GM19463 (cell line): ENCODE measurements around the gene PNLIPRP2.

Source experiments
- ATAC-seq: cut with Tn5 transposase; IDR thresholded peaks from one replicate; pipeline ENCODE4 v1.9.1; 2021; ENCODE audit warnings: mild to moderate bottlenecking, moderate library complexity; ENCODE audit not compliant: unreplicated experiment

Gene PNLIPRP2

GRCh38 chr10:116679351-116679750 is 58.6 kb downstream of the PNLIPRP2 start:
- ATAC-seq: no peak

DNA sequence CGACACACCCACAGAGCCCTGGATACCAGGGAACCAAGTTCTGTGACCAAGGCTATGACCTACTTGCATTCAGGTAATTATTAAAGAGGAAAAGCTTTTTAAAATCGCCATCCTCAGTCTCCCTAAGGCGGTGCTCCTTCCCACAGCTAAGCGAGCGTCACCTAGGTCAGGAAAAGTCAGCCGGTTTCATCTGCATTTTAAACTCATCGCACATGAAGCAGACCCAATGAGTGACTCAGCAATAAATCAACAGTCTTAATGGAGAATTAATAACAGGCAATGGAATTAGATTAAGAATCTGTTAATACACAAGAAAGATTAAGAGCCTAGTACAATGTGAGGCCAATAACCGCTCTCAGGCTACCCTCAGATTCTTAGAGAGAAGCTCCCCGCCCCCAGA is 62.4 kb downstream of the PNLIPRP2 start:
- ATAC-seq: no peak

DNA sequence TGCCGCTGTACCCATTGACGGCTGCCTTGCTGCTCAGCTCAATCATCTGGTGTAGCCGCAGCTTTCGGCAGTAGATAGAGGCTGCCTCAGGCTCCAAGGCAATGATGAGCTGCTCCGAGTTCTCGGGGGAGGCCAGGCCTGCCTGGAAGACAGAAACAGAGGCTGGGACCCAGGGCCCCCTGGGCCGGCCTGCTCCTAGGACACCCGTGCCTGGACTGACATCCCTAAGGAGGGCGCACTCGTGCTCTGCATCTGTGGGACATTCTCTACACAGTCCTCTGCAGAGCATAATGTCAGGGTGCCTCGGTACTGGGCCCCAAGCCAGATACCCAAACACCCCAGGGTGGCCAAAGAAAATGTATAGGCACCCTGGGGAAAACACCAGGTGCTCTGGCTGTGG is 63.1 kb downstream of the PNLIPRP2 start:
- ATAC-seq: no peak

- no peak for ATAC-seq
Observed at GRCh38 chr10:116684781-116685180, 64.0 kb downstream of the PNLIPRP2 start.

- no peak for ATAC-seq
Observed at GRCh38 chr10:116685807-116686206, 65.1 kb downstream of the PNLIPRP2 start.

- ATAC-seq: no peak
Observed at GRCh38 chr10:116686632-116687031, 65.9 kb downstream of the PNLIPRP2 start.

GRCh38 chr10:116687633-116688032 is 66.9 kb downstream of the PNLIPRP2 start:
- no peak for ATAC-seq

DNA sequence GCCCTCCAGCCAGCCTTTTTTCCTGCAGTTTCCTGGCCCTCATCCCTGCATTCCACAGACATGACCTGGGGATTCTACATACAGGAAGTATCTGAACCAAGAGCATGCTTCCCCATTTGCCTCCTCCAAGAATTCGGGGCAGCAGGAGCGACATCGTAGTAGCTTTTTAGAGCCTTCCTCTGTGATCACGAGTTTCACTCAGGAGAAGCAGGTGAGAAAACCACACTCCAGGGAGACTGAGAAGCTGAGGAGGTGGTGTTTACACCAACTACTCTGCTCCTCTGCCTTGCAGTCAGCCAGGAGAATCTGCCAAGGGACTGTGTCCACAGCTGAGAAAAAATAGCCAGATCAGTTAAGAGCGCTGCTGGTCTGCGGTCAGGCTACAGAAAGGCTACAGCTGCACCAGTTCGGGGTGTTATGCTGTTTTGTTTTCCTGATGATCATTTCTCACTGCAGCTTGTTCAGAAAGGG is 67.5 kb downstream of the PNLIPRP2 start:
- ATAC-seq: no peak

DNA sequence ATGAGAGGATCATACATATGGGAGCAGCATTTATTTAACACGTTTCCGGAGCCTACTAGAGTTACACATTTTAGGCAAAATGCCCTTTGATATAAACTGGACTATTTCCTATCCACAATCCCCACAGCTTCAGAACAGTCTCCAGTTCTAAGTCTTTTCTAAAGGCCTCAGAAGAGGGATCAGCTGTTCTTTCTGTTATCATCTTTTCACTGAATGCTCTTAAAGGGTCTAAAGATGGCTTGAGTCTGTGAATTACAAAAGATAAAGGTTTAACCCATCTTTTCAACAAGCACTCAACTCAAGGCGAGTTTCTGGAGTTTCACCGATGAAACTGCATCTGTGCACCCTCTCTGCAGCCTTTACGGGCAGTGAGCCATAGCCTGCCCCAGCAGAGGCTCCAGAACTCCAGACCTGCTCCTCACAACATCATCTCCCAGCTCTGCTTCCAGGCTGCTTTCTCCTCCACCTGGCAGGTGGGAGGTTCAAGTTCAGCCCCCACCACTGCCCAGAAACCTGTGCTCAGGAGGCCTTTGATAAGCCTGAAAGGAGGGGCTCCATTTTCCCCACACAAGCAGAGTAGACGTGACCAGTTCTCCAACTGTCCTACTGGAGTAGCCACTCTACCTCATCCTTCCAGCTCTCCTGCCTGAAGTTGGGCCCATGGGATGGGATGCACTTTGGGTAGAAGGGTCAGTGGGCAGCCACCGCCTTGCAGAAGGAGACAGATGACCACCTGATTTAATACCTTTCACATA is 68.2 kb downstream of the PNLIPRP2 start:
- ATAC-seq: no peak

GRCh38 chr10:116689744-116690143 is 69.0 kb downstream of the PNLIPRP2 start:
- no peak for ATAC-seq

GRCh38 chr10:116690356-116691322 is 69.9 kb downstream of the PNLIPRP2 start:
- ATAC-seq: no peak

- ATAC-seq: no peak
Observed at GRCh38 chr10:116691635-116692034, 70.9 kb downstream of the PNLIPRP2 start.

DNA sequence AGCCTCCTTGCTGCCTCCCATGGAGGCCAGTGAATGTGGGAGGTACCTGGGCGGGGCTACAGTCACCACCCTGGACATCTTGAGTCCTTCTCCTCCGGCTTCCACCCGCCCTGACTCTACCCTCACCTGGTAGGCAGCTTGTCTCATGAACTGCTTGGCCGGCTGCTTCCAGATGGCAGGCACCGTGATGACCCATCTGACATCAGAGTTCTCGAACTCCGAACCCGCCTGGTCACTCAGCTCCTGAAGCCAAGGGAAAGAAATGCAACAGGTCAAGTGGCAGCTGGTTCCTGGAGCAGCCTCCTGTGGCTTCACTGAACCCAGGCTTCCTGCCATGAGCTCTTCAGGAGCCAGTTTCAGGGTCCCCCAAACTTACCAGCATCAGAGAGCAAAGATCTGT is 71.5 kb downstream of the PNLIPRP2 start:
- ATAC-seq: no peak

DNA sequence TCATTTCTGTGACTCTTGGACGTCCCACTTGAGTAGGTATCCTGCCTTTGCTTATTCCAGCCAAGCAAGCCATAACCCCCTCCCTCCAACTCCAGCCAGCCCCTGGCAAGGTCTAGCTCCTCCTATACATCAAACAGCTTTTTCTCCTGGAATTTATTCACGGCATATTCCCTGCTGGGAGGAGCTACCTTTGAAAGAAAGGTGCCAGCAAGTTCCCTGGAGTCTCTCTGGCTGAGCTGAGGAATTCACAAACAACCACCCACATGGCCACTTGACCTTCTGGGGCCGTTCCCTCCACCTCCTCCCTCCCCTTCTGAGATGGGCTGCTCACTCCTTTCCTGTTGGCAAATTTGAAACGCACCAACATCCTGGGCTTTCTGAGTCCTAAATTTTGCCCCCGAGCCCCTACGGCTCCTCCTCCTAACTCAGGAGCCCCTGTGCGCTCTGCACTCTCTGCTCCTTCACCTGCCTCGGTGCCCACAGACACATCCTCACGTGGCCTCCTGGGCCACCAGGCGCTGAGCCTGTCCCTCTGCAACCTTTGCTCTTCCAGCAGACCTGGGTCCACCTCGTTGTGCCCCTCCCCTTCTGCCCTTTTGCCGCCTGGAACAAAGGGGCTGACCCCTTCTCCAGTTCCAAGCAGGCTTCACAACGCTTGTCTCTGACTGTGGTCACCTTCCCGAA is 73.6 kb downstream of the PNLIPRP2 start:
- ATAC-seq: no peak
